ENCODE data around the gene MOCS3. TPM values are rescaled to one million over a fixed set of nuclear protein-coding genes. Genes with fewer than 3 reads are reported as not detected.

MOCS3 gene
- total and polyA plus RNA-seq, 2 of the 13 experiments (the other 11 are each of a cell fraction or from before 2014, with no cell fraction given) = 3.7 to 8.4 TPM

GRCh38 chr20:50958615-50959542 is at the start of gene MOCS3 (continued):
- 0 out of 2 replicates have a peak, but pooled peaks have one; percentile 19 for TF ChIP-seq PHF21A (CRISPR knock-in tag; IDR thresholded peaks at IDR 0.05)
- no peak for TF ChIP-seq NPAS2 (CRISPR knock-in tag; IDR thresholded peaks at IDR 0.05; ENCODE audit: borderline replicate concordance)
- no peak for TF ChIP-seq HNRNPK (IDR thresholded peaks at IDR 0.05; ENCODE audit: low read depth, low read length, poor library complexity, severe bottlenecking)
- no peak; the same call in 1 of the 2 replicates for TF ChIP-seq CSRNP2 (CRISPR knock-in tag; conservative IDR thresholded peaks at IDR 0.05; ENCODE audit: low read depth)
- no peak for TF ChIP-seq KDM1A (CRISPR knock-in tag; IDR thresholded peaks at IDR 0.05)
- TF ChIP-seq ATF5 (CRISPR knock-in tag; IDR thresholded peaks at IDR 0.05; ENCODE audit: low read depth) = no peak
- peak; percentile 80; the same call in 1 of the 2 replicates for TF ChIP-seq YEATS4 (CRISPR knock-in tag; IDR thresholded peaks at IDR 0.05; ENCODE audit: borderline replicate concordance)

GRCh38 chr20:50909413-50909812 is 49.2 kb upstream of the MOCS3 start:
- FAIRE-seq (no peak), ATAC-seq (no peak), DNase-seq (ENCODE audit: low spot score) (no peak)
- Histone ChIP-seq H4K20me1 (ENCODE audit: insufficient read depth, low read length) (peaks cover 50% of the 10 kb centered on the region), H3K4me2 (ENCODE audit: low read depth, low read length) (no peak overlapping the region), H3K4me1 (ENCODE audit: insufficient read depth, low read length) (peaks cover 13% of the 10 kb centered on the region), H3K27ac (ENCODE audit: extremely low read length, insufficient read depth, low read length) (no peak overlapping the region), H2AFZ (ENCODE audit: low read length) (no peak overlapping the region), H3K9ac (ENCODE audit: insufficient read depth, low read depth, low read length) (no peak overlapping the region), H3K27me3 (ENCODE audit: control insufficient read depth in 1 of 2, insufficient read depth in 2 of 2, low read length in 2 of 2) (no peaks in the 10 kb centered on the region), H3K9me3 (ENCODE audit: low read length) (no peaks in the 10 kb centered on the region), H3K36me3 (replicated peaks in 1 of 2; ENCODE audit: control insufficient read depth in 1 of 2, insufficient read depth in 2 of 2, low read length in 2 of 2) (peaks cover 7 to 37% of the 10 kb centered on the region in 2 experiments), H3K4me3 (replicated peaks in 1 of 3; ENCODE audit: insufficient read depth in 1 of 3, low read depth in 2 of 3, low read length in 3 of 3) (no peak overlapping the region), H3K79me2 (ENCODE audit: insufficient read depth, low read length) (peaks cover 95% of the 10 kb centered on the region)
- intact Hi-C loops (cut with micrococcal nuclease; ENCODE audit: unreplicated experiment) (no loop called here), in situ Hi-C loops (cut with HindIII; ENCODE audit: extremely low pct_ligation_motif_present, low pct_unique_long_range_greater_than_20kb) (no loop called here)
- no TSS peak for BruUV-seq (replicated peaks)
- CTCF ChIA-PET (ENCODE audit: low intra/inter-chr PET ratio, low total read pairs) = no interaction called here
- POLR2A ChIA-PET = interaction anchor here (0.7 kb wide), 1 partner anchor 20 kb away, joined by 5 read pairs; no protein-coding TSS in a partner anchor
- 97% methylated on average over 3 of the region's 3 CpGs for WGBS (ENCODE audit: low lambda C conversion rate)
- TF ChIP-seq TBL1XR1 (IDR thresholded peaks at IDR 0.05; ENCODE audit: borderline replicate concordance, low read length, partially characterized antibody) (no peak), ZGPAT (CRISPR knock-in tag; IDR thresholded peaks at IDR 0.05) (no peak), ISX (CRISPR knock-in tag; conservative IDR thresholded peaks at IDR 0.05) (no peak), ZNF230 (CRISPR knock-in tag; IDR thresholded peaks at IDR 0.05) (no peak), E2F5 (CRISPR knock-in tag; conservative IDR thresholded peaks at IDR 0.05) (no peak), ZNF484 (CRISPR knock-in tag; IDR thresholded peaks at IDR 0.05; ENCODE audit: borderline replicate concordance, low read depth) (no peak), TEF (CRISPR knock-in tag; IDR thresholded peaks at IDR 0.05) (no peak)

Measured in HepG2 (cell line).